HG02973 (cell line): ENCODE data around the gene CMYA5.

Experiments used
- ATAC-seq: cut with Tn5 transposase; IDR thresholded peaks from one replicate; pipeline ENCODE4 v1.9.1; 2021; ENCODE audit warnings: moderate library complexity; ENCODE audit not compliant: unreplicated experiment

Gene CMYA5

DNA sequence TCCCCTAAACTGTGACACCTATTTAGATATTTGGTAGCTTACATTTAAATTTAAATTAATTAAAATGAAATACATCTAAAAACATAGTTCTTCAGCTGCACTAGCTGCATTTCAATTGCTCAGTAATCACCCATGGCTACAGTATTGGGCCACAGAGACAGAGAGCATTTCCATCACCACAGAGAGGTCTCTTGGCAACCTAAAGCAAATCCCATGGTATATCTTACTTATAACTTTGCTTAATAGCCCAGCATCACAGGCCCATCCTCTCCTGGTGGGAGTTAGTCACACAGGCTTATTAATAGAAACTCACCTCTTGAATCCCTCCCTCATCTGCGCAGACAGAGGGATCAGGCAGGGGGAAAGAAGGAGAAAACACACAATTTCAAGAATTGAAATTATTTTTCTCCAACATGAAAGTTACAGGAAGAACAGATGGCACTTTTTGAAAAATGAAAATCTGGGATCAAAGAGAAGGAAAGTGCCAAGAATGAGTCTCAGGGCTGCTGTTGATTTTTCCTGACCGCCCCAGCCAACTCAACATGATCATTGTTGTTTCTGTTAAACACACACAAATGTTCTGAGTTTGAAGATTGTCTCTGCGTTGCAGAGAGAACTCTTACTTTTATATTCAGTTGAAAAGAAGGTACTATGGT, 144.6 kb downstream of the CMYA5 start:
- no peak for ATAC-seq

DNA sequence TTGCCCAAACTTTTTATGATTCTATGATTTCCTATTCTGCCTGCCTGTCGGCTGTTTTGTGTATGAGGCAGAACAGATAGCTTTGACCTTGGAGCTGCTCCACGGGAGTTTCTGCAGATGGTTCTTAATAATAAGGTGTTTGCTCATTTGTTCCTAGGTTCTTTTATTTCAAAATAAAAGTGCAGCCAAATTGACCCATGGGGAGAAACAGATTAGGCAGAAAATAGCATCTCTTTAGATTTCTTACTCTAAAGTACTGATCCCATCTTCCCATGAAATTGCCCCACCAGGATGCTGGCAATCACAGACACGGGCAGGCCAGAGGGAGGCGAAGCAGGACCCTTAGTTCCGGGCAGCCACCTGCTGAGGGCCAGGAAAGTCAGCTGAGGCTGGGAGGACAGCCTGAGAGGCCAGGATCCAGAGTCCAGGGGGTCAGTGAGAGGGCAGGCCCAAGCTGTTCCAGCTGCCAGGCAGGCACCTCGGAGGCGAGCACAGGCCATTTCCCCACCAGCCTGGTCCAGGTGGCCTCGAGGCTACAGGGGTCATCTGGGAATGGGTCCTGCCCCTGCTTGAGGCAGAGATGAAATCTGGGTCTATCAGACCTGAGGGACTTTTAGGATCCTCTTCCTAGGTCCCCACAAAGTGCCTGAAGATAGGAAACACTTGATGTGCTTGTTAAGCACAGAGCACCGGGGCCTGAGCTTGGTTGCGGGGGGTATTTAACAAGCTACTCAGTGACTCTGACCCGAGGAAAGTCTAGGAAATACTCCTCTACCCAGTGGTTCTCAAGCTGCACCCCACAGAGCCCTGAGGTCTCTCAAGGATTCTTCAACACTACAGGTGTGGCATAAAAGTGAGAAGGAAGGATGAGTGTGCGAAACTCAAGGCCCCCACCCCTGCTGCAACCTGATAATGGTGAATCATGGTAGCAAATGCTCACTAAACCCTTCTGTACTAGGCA, 145.4 kb downstream of the CMYA5 start:
- ATAC-seq = no peak

DNA sequence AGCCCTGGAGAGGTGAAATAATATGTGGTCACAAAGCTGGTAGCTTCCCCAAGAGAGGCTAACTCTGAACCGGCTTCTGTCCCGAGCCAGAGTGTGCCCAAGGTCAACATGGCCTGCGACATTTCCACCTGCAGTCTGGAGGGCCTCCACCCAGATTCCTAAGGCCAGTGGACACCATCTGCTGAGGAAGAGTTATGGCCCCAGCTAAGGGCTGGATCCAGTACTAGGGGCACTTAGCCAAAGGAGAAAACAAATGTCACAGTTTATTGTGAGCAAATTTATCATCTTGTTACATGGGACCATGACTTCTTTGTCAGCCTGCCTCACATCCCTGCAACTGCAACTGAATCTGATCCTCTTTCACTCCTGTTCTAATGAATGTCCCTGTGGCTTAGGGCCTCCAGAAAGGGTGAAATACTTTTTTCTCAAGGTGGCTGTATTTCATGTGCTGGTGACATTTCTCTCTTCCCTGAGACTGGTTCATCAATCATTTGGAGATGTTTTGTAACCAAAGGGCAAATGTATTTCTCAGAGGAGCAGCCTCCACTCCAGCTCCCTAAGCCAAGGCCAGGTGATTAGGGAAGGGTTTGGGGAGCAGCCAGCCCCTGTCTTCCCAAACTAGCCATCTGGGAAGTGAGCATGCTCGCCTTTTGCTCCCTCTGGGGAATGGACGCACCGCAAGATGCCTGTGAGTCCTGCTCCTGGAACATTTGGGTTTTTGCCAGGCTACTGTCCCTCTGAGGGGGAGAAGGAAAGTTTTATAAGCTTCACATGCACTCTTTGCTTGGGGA, 148.3 kb downstream of the CMYA5 start:
- ATAC-seq = no peak

DNA sequence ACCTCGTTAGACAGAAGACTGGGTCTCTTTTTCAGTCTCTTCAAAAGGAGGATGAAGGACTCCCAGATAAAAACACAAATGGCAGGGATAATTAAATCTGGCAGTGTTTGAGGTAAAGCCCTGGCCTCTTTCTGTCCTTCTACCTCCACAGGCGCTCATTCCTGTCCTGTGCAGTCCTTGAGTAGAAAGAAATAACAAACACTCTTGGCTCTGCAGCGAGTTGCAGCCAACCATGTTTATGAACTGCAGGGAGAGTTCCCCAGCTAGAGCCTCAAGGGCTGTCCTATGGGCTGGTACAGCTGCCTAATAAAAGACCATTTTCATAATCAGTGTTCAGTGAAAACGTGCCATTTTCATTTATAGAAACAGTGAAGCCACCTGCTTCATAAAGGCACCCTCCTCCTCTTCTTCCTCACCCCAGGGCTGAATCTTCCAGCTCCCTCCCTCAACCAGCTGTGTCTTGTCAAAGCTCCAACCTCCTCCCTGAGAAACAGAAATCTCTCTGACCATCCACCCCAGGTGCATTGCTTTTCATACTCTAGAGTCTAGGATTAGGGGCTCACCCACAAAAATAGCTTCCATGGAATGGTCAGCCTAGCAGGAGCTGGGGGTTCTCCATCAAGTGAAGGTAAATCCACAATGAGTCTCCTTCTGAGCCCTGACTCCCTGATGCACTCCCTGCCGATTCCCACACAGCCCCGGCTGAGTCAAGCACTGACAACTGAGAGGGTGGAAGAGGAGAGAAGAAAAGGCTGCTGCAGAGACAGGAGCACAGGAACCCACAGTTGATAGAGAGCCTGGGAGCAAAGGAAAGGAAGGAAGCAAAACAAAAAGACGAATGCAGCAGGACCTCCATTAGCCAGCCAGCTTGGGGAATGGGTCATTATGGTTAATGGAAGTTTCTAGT, 150.7 kb downstream of the CMYA5 start:
- no peak for ATAC-seq

DNA sequence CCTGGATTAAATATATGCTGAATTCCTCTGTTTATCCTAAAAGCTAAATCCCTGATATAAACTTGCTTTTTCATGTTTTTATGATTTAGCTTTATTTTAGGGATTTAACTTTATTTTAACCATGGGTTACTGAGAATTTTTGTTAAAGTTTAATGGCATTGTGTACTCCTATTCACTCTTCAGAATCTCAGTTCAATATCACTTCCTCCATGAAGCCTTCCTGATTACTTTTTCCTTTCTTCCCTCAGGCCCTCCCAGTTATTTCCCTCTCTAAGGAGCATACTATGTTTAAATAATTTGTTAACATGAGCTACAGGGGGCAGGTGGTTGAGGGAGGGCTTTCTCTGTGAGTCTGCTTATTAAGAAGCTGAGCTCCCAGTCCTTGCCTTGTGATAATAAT, 151.5 kb downstream of the CMYA5 start:
- no peak for ATAC-seq

DNA sequence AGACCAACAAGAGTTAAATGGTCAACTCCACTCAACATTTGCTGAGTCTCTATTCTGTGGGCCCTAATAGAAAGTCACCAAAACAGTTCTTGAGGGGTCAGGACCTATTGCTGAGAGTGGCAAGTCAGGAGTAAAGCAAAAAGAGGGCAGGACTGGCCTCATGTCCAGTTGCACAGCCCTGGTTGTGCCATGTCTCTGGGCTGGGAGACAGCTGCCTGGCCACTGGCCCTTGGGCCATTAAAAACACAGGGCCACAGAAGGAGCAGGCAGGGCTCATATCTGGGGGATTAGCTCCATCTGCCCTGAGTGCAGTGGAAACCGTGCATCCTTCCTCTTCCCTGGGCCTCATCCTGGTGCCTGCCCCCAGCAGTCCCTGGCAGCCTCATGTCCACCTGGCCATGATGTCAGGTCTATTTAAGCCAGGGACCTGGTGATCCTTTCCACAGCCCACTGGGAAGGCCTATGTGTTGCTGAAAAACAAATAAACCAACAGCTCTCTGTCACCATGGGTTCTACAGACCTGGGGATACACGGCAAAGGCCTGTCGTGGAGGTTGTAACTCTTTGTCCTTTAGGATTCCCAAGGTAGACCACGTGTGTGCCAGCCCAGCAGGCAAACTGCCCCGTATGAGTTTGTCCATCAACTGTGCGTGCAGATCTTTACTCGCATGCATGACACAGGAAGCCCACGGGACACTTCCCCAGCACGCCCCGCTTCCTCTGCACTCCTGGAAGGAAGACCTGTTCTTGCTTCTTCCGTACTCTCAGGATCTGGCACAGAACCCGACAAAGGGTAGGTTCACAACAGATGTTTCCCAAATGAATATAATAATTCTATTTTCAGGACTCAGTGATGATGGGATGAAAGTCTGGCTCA, 152.6 kb downstream of the CMYA5 start:
- ATAC-seq = no peak

DNA sequence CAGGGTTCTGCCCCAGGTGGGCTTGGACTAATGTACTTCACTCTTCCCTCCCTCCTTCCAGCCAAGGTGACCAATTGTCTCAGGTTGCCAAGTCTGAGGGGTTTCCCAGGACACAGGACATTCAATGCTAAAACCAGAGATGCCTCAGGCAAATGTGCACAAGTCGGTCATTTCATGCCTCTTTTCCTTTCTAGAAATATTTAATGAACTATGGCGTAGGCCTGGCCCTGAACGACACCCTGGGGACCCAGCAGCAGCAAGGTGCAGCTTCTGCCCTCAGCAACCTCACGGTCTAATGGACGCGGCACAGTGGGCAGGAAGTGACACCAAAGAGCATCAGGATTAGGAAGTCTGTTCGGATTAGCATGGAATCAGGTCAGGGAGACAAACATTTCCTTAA, 153.4 kb downstream of the CMYA5 start:
- no peak for ATAC-seq

DNA sequence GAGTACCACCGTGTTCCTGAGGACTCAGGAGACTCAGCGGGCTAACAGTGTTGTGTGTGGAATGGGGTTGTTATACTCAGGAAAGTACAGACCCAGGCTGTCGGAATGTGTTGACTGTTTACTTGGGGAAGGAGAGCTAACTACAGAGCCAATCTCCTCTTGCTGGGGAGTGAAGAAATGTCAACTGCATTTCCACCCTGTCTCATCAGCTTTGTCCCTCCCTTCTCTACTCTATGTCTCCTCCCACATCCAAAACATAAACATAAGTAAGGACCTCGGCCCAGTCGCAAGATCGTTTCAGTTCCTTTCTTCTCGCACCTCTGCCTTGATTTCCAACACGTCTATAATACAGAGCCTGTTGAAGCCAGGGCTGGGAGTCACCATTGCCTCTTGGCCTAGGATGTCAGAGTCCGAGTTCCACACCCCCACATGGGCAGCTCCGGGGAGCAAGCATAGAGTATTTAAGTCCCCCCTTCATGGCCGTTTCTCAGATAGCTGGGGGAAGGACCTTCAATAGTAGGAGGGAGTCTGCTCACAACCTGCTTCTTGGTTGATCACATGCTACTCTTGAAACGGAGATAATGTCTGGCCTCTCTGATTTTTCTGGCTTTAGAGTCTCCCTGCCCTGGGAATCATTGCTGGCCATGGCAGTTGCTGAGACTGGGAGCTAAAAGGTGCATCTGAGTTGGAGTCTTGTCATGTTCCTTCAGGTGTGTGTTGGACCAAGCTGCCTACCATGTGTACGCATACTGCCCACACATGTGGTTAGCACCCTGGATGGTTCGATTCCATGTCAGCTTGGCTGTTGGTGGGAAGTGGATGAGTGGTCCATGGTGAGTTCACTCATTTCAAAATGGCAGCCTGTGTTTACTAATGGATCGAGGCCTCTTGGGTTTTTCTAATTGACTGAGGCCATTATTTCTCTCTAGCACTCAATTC, 154.1 kb downstream of the CMYA5 start:
- ATAC-seq = no peak

DNA sequence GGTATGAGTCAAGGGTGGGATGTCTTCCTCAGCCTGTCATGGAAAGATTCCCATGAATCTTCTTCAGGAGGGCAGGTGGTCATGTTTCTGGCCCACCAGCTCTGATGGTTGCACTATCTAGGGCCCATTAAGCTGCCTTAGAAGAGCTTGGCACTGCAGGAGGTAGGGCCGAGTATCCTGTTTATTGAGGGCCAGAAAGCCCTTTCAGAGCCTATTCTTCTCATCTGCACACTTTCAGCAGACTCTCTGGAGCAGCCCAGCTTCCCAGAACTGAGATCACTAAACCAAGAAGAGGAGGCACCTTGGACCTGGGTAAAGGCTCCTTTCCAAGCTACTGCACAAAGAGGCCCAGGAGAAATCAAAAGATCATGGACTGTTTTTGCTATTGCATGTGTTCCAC, 154.9 kb downstream of the CMYA5 start:
- ATAC-seq = no peak

DNA sequence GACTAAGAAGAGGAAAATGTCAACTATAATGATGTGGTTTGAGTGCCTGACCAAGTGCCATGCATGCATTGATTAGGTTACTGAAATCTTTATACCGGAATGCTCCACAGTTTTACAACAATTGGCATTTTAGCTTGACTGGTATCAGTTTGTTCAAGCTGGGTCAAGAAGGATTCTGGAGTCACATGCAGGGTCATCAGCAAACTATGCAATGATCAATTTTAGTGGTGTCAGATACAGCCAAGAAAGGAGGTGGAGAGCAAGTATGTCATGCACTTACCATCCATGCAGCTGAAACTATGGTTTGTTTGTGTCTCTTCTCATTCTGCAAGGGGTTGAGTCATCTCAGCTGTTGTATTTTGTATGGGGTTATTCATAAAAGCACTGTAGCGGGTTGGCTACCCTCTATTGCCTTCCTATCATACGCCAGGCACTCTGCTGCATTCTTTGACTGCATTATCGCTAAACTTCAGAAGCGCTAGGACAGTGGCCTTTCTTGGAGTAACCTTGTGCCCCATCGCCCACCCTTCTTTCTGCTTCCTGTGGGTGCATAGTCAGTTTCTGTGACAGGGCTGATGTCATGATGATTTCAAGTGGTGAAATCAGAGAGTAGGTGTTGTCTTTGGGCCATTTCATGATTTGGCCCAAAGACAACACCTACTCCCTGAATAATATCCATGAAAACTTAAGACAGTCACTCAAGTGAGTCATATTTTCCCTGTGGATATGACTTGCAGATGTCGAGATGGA, 156.0 kb downstream of the CMYA5 start:
- ATAC-seq = no peak

DNA sequence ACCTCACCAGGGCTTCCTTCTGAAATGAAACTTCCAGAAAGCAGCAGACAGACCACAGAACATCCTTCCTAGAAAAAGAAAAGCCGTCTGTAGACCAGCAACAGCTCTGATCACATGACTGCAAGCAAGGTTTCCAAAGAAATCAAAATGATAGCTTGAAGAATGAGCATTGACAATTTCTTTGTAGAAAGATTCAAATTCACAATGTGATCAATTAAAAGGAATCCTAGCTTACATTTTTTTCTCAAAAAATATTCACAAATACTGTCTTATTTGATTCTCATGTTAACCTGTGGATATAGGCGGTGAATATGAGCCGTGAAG, 156.5 kb downstream of the CMYA5 start:
- no peak for ATAC-seq

DNA sequence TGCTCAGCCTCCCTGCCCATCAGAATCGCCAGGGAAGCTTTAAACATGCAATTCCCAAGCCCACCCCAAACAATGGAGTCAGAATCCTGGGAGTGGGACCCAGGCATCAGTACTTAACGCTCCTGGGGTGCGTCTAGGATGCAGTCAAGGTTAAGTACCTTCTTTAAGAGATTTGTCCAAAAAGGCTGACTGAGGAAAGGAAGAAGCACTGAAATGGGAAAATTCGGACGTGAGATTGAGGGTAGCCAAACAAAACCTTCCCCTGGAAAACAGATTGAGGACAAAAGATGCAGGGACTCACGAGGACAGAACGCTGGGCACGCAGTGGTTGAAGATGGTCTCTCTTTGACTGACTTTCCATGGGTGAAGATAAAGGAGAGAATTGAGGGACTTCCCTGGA, 157.9 kb downstream of the CMYA5 start:
- ATAC-seq = no peak

DNA sequence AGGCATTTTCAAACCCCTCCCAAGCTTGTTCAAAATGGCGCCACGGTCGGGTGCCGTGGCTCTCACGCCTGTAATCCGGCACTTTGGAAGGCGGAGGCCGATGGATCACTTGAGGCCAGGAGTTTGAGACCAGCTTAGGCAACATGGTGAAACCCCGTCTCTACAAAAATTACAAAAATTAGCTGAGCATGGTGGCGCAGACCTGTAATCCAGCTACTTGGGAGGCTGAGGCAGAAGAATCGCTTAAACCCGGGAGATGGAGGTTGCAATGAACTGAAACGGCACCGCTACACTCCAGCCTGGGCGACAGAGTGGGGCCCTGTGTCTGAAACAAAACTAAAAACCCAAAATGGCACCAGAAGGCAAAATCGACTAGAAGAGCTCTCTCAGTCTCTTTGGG, 159.4 kb downstream of the CMYA5 start:
- no peak for ATAC-seq
